HAP-1 (cell line): Measurements from ENCODE around the gene BCAS3.

Source experiments
- DNase-seq, 2 experiments: peaks; one replicate each; pipeline ENCODE4 v3.0.0-alpha.2; 2016 to 2020; ENCODE audit warnings: low spot score in 2 of 2
- H3K27me3 ChIP-seq: fragments of 250-450 bp; sonication (Bioruptor Pico); 2 replicates; pipeline ENCODE4 v1.5.1; 2020; ENCODE audit warnings: low read depth, mild to moderate bottlenecking, moderate library complexity
- H3K36me3 ChIP-seq: fragments of 250-450 bp; sonication (Bioruptor Pico); replicated peaks from 2 replicates; pipeline ENCODE4 v1.5.1; 2020; ENCODE audit warnings: mild to moderate bottlenecking
- H3K4me1 ChIP-seq: fragments of 250-450 bp; sonication (Bioruptor Pico); 2 replicates; pipeline ENCODE4 v1.5.1; 2020; ENCODE audit warnings: mild to moderate bottlenecking
- H3K4me3 ChIP-seq: fragments of 250-450 bp; sonication (Bioruptor Pico); 2 replicates; pipeline ENCODE4 v1.5.1; 2020; ENCODE audit warnings: mild to moderate bottlenecking, moderate library complexity
- H3K9me3 ChIP-seq: fragments of 250-450 bp; sonication (Bioruptor Pico); 2 replicates; pipeline ENCODE4 v1.5.1; 2020; ENCODE audit warnings: mild to moderate bottlenecking, moderate library complexity
- in situ Hi-C: fragments of 300-500 bp; cut with MboI; formaldehyde crosslinking; loops from 3 replicates; pipeline ENCODE4 v1.14.3; 2020; ENCODE audit warnings: low sequenced_read_pairs, inconsistent platforms, mixed read lengths

The BCAS3 gene

GRCh38 chr17:60893475-60893874, 215.8 kb downstream of the BCAS3 start:
- in situ Hi-C loops = no loop called here
- DNase-seq = no peak
- Histone ChIP-seq H3K36me3 (no peaks in the 10 kb centered on the region), H3K27me3 (no peaks in the 10 kb centered on the region), H3K4me3 (no peak overlapping the region), H3K9me3 (no peaks in the 10 kb centered on the region), H3K4me1 (no peaks in the 10 kb centered on the region)

- in situ Hi-C loops = no loop called here
- no peaks in the 10 kb centered on the region for H3K27me3 ChIP-seq
- H3K4me1 ChIP-seq = no peaks in the 10 kb centered on the region; the same call in 1 of the 2 replicates
- H3K36me3 ChIP-seq = no peaks in the 10 kb centered on the region
- no peak for DNase-seq
- H3K9me3 ChIP-seq = no peaks in the 10 kb centered on the region
- no peak overlapping the region for H3K4me3 ChIP-seq
Measured at GRCh38 chr17:60896996-60897395, 219.3 kb downstream of the BCAS3 start.

- no peaks in the 10 kb centered on the region for H3K36me3 ChIP-seq
- no peak for DNase-seq
- in situ Hi-C loops = no loop called here
- no peaks in the 10 kb centered on the region for H3K9me3 ChIP-seq
- no peaks in the 10 kb centered on the region for H3K27me3 ChIP-seq
- H3K4me1 ChIP-seq = no peaks in the 10 kb centered on the region; the same call in 1 of the 2 replicates
- no peak overlapping the region for H3K4me3 ChIP-seq
Measured at GRCh38 chr17:60899115-60899514, 221.5 kb downstream of the BCAS3 start.

GRCh38 chr17:60900688-60901087, 223.0 kb downstream of the BCAS3 start:
- no peak for DNase-seq
- in situ Hi-C loops = no loop called here
- Histone ChIP-seq H3K36me3 (no peaks in the 10 kb centered on the region), H3K4me1 (no peaks in the 10 kb centered on the region; the same call in 1 of the 2 replicates), H3K27me3 (no peaks in the 10 kb centered on the region), H3K4me3 (no peak overlapping the region), H3K9me3 (no peaks in the 10 kb centered on the region)

GRCh38 chr17:60901242-60901641, 223.6 kb downstream of the BCAS3 start:
- no peak for DNase-seq
- in situ Hi-C loops = no loop called here
- Histone ChIP-seq H3K4me1 (no peaks in the 10 kb centered on the region; the same call in 1 of the 2 replicates), H3K36me3 (no peaks in the 10 kb centered on the region), H3K9me3 (no peaks in the 10 kb centered on the region), H3K4me3 (no peak overlapping the region), H3K27me3 (no peaks in the 10 kb centered on the region)

GRCh38 chr17:60901806-60902205, 224.2 kb downstream of the BCAS3 start:
- no peak for DNase-seq
- Histone ChIP-seq H3K4me3 (no peak overlapping the region), H3K27me3 (no peaks in the 10 kb centered on the region), H3K36me3 (no peaks in the 10 kb centered on the region), H3K4me1 (no peaks in the 10 kb centered on the region; the same call in 1 of the 2 replicates), H3K9me3 (no peaks in the 10 kb centered on the region)
- in situ Hi-C loops = no loop called here

GRCh38 chr17:60902399-60902798, 224.7 kb downstream of the BCAS3 start:
- Histone ChIP-seq H3K36me3 (no peaks in the 10 kb centered on the region), H3K27me3 (no peaks in the 10 kb centered on the region), H3K4me3 (no peak overlapping the region), H3K9me3 (no peaks in the 10 kb centered on the region), H3K4me1 (no peaks in the 10 kb centered on the region; the same call in 1 of the 2 replicates)
- in situ Hi-C loops = no loop called here
- no peak for DNase-seq

- Histone ChIP-seq H3K9me3 (no peaks in the 10 kb centered on the region), H3K4me3 (no peak overlapping the region), H3K27me3 (no peaks in the 10 kb centered on the region), H3K36me3 (no peaks in the 10 kb centered on the region), H3K4me1 (no peaks in the 10 kb centered on the region; the same call in 1 of the 2 replicates)
- in situ Hi-C loops = no loop called here
- DNase-seq = no peak
Measured at GRCh38 chr17:60904582-60904981, 226.9 kb downstream of the BCAS3 start.

- no peaks in the 10 kb centered on the region; the same call in 1 of the 2 replicates for H3K4me1 ChIP-seq
- H3K27me3 ChIP-seq = no peaks in the 10 kb centered on the region
- in situ Hi-C loops = no loop called here
- no peak overlapping the region for H3K4me3 ChIP-seq
- H3K9me3 ChIP-seq = no peaks in the 10 kb centered on the region
- no peaks in the 10 kb centered on the region for H3K36me3 ChIP-seq
- no peak for DNase-seq
Measured at GRCh38 chr17:60905709-60906108, 228.1 kb downstream of the BCAS3 start.

- DNase-seq = no peak
- no peaks in the 10 kb centered on the region for H3K27me3 ChIP-seq
- no peak overlapping the region for H3K4me3 ChIP-seq
- no peaks in the 10 kb centered on the region for H3K4me1 ChIP-seq
- H3K9me3 ChIP-seq = no peaks in the 10 kb centered on the region
- in situ Hi-C loops = no loop called here
- no peaks in the 10 kb centered on the region for H3K36me3 ChIP-seq
Measured at GRCh38 chr17:60908324-60908723, 230.7 kb downstream of the BCAS3 start.

GRCh38 chr17:60909405-60909804, 231.8 kb downstream of the BCAS3 start:
- no peaks in the 10 kb centered on the region for H3K9me3 ChIP-seq
- in situ Hi-C loops = no loop called here
- H3K4me1 ChIP-seq = no peaks in the 10 kb centered on the region
- no peaks in the 10 kb centered on the region for H3K27me3 ChIP-seq
- H3K4me3 ChIP-seq = no peak overlapping the region
- no peaks in the 10 kb centered on the region; the same call in 1 of the 2 replicates for H3K36me3 ChIP-seq
- DNase-seq = no peak

- H3K4me1 ChIP-seq = no peaks in the 10 kb centered on the region
- DNase-seq = no peak
- H3K27me3 ChIP-seq = no peaks in the 10 kb centered on the region
- H3K36me3 ChIP-seq = no peaks in the 10 kb centered on the region; the same call in 1 of the 2 replicates
- H3K9me3 ChIP-seq = no peaks in the 10 kb centered on the region
- in situ Hi-C loops = no loop called here
- H3K4me3 ChIP-seq = no peak overlapping the region
Measured at GRCh38 chr17:60910415-60910814, 232.8 kb downstream of the BCAS3 start.

- H3K4me1 ChIP-seq = no peaks in the 10 kb centered on the region
- no peaks in the 10 kb centered on the region; the same call in 1 of the 2 replicates for H3K36me3 ChIP-seq
- no peak for DNase-seq
- 0 out of 2 replicates have a peak, but pooled peaks cover 4% of the 10 kb centered on the region for H3K9me3 ChIP-seq
- H3K27me3 ChIP-seq = no peaks in the 10 kb centered on the region
- in situ Hi-C loops = no loop called here
- no peak overlapping the region for H3K4me3 ChIP-seq
Measured at GRCh38 chr17:60914078-60914477, 236.4 kb downstream of the BCAS3 start.

GRCh38 chr17:60916043-60916442, 238.4 kb downstream of the BCAS3 start:
- no peak overlapping the region for H3K4me3 ChIP-seq
- H3K36me3 ChIP-seq = no peaks in the 10 kb centered on the region; the same call in 1 of the 2 replicates
- DNase-seq = no peak
- no peaks in the 10 kb centered on the region for H3K27me3 ChIP-seq
- no peaks in the 10 kb centered on the region for H3K4me1 ChIP-seq
- H3K9me3 ChIP-seq = 0 out of 2 replicates have a peak, but pooled peaks cover 4% of the 10 kb centered on the region
- in situ Hi-C loops = no loop called here

- no peak for DNase-seq
- H3K27me3 ChIP-seq = no peaks in the 10 kb centered on the region
- no peak overlapping the region for H3K4me3 ChIP-seq
- H3K4me1 ChIP-seq = no peaks in the 10 kb centered on the region
- in situ Hi-C loops = no loop called here
- no peaks in the 10 kb centered on the region for H3K36me3 ChIP-seq
- 0 out of 2 replicates have a peak, but pooled peaks cover 4% of the 10 kb centered on the region for H3K9me3 ChIP-seq
Measured at GRCh38 chr17:60920107-60920506, 242.5 kb downstream of the BCAS3 start.
